HCT116 (cell line): Measurements from ENCODE around the gene RECQL5.

Experiments used
- CEBPB ChIP-seq: IDR thresholded peaks from 2 replicates; pipeline ENCODE4 v1.6.1; 2012; ENCODE audit warnings: low read depth
- EGR1 ChIP-seq: IDR thresholded peaks from 2 replicates; pipeline ENCODE4 v1.6.1; 2012; ENCODE audit warnings: low read depth
- ELF1 ChIP-seq: IDR thresholded peaks from 2 replicates; pipeline ENCODE4 v1.6.1; 2012; ENCODE audit warnings: low read depth, borderline replicate concordance
- EZH2 ChIP-seq: fragments of 200-600 bp; sonication (generic); IDR thresholded peaks from 2 replicates; pipeline ENCODE4 v1.6.1; 2017; ENCODE audit warnings: antibody characterized with exemption, mixed run types
- JUND ChIP-seq: IDR thresholded peaks from 2 replicates; pipeline ENCODE4 v1.6.1; 2012
- POLR2A ChIP-seq: IDR thresholded peaks from 2 replicates; pipeline ENCODE4 v1.7.0; 2011; ENCODE audit warnings: borderline replicate concordance; ENCODE audit not compliant: insufficient read depth, insufficient read length; ENCODE audit errors: extremely low read depth
- POLR2AphosphoS5 ChIP-seq: IDR thresholded peaks from 2 replicates; pipeline ENCODE4 v1.6.1; 2011; ENCODE audit warnings: mild to moderate bottlenecking, low read depth, low read length, moderate library complexity
- RAD21 ChIP-seq: IDR thresholded peaks from 2 replicates; pipeline ENCODE4 v1.6.1; 2012; ENCODE audit warnings: low read depth, mild to moderate bottlenecking
- SIN3A ChIP-seq: IDR thresholded peaks from 2 replicates; pipeline ENCODE4 v1.6.1; 2012; ENCODE audit warnings: low read depth
- SP1 ChIP-seq: IDR thresholded peaks from 2 replicates; pipeline ENCODE4 v1.6.1; 2012; ENCODE audit warnings: low read depth
- TCF7L2 ChIP-seq: IDR thresholded peaks from 2 replicates; pipeline ENCODE4 v1.7.0; 2011; ENCODE audit warnings: borderline replicate concordance, inconsistent platforms; ENCODE audit not compliant: insufficient read depth, insufficient read length; ENCODE audit errors: extremely low read depth
- ZNF274 ChIP-seq: fragments of 200-500 bp; sonication (Bioruptor generic); IDR thresholded peaks from 2 replicates; pipeline ENCODE4 v1.6.1; 2014; ENCODE audit warnings: mild to moderate bottlenecking, low read depth, low read length, inconsistent platforms
- TF ChIP-seq, protein P1 (sequence below), 3 experiments: fragments of 200-600 bp in 1 of 3; sonication (generic) in 1 of 3; IDR thresholded peaks in 2 of 3; conservative IDR thresholded peaks in 1 of 3; 2 replicates each; pipeline ENCODE4 v1.5.1; 2012 to 2017; ENCODE audit warnings: low read depth in 2 of 3, low read length in 2 of 3, antibody characterized with exemption in 1 of 3, borderline replicate concordance in 1 of 3, control low read depth in 1 of 3, mild to moderate bottlenecking in 1 of 3, mixed read lengths in 1 of 3, mixed run types in 1 of 3, moderate library complexity in 1 of 3; ENCODE audit not compliant: insufficient read depth in 1 of 3
- TF ChIP-seq, protein P2 (sequence below): IDR thresholded peaks from 2 replicates; pipeline ENCODE4 v1.6.1; 2012; ENCODE audit warnings: low read depth

DNA sequence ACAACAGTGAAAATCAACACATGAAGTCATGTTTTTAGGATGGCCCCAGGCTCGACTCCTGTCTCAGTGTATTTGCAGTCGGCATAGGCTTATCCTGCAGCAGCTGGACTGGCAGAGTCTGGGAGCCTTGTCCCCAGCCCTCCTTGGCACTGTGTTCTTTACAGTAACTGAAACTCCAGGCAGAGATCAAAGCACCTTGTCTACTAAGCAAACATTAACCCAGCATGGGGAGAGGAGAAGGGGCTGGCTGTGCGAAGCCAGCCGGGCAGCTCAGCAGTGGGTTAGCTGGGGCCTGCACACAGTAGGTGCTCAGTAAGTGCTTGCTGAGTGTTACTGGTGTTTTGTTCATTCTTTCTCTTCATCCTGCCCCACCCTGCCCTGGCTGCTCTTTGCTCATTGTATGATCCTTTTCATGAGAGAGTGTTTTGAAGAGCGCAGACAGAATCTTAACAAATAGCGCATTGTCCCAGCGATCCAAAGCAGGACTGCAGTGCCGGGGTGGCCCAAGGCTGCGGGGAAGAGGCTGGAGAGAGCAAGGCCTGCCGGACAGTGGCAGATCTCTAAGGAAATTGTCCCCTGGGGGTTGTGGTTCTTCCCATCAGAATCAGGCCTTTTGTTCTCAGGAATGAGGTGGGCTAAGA lies 30.8 kb upstream of the RECQL5 start:
- TF ChIP-seq TCF7L2 (no peak), JUND (no peak), POLR2AphosphoS5 (no peak), EGR1 (no peak), CEBPB (no peak), POLR2A (no peak), EZH2 (no peak), SIN3A (no peak), ZNF274 (no peak), SP1 (no peak), ELF1 (no peak), RAD21 (no peak)
- TF ChIP-seq, protein P1, sequence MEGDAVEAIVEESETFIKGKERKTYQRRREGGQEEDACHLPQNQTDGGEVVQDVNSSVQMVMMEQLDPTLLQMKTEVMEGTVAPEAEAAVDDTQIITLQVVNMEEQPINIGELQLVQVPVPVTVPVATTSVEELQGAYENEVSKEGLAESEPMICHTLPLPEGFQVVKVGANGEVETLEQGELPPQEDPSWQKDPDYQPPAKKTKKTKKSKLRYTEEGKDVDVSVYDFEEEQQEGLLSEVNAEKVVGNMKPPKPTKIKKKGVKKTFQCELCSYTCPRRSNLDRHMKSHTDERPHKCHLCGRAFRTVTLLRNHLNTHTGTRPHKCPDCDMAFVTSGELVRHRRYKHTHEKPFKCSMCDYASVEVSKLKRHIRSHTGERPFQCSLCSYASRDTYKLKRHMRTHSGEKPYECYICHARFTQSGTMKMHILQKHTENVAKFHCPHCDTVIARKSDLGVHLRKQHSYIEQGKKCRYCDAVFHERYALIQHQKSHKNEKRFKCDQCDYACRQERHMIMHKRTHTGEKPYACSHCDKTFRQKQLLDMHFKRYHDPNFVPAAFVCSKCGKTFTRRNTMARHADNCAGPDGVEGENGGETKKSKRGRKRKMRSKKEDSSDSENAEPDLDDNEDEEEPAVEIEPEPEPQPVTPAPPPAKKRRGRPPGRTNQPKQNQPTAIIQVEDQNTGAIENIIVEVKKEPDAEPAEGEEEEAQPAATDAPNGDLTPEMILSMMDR (IDR thresholded peaks at IDR 0.05 in 2 of 3, conservative IDR thresholded peaks at IDR 0.05 in 1 of 3; ENCODE audit: borderline replicate concordance in 1 of 3, insufficient read depth in 1 of 3, low read depth in 2 of 3, low read length in 2 of 3): no peak
- TF ChIP-seq, protein P2, sequence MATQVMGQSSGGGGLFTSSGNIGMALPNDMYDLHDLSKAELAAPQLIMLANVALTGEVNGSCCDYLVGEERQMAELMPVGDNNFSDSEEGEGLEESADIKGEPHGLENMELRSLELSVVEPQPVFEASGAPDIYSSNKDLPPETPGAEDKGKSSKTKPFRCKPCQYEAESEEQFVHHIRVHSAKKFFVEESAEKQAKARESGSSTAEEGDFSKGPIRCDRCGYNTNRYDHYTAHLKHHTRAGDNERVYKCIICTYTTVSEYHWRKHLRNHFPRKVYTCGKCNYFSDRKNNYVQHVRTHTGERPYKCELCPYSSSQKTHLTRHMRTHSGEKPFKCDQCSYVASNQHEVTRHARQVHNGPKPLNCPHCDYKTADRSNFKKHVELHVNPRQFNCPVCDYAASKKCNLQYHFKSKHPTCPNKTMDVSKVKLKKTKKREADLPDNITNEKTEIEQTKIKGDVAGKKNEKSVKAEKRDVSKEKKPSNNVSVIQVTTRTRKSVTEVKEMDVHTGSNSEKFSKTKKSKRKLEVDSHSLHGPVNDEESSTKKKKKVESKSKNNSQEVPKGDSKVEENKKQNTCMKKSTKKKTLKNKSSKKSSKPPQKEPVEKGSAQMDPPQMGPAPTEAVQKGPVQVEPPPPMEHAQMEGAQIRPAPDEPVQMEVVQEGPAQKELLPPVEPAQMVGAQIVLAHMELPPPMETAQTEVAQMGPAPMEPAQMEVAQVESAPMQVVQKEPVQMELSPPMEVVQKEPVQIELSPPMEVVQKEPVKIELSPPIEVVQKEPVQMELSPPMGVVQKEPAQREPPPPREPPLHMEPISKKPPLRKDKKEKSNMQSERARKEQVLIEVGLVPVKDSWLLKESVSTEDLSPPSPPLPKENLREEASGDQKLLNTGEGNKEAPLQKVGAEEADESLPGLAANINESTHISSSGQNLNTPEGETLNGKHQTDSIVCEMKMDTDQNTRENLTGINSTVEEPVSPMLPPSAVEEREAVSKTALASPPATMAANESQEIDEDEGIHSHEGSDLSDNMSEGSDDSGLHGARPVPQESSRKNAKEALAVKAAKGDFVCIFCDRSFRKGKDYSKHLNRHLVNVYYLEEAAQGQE: no peak
